ENCODE results near the gene TEKT2.
A peak's percentile ranks its signal among the peaks of the same experiment; 100 is the strongest.

TEKT2 gene

DNA sequence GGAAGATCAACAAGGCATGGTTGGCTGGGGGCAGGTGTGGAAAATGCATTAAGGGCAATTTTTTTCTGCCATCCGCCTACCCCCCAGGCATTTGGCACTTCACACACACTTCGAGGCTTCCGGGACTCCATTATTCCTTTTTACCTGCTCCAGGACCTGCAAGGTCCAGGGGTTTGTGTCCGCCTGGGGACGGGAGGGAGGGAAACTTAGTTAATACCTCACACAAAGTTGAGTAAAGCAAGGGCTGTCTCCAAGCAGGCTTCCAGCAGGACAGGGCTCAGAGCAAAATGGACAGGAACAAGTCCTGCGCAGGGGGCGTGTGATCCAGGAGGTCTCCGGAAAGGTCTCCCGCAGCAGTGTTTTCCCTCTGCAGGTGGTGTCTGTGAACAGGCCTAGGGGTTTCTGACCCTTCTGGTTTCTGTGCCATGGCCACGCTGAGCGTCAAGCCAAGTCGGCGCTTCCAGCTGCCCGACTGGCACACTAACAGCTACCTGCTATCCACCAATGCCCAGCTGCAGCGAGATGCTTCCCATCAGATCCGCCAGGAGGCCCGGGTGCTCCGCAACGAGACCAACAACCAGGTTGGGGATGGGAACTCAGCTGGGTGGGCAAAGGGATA is 712 bp downstream of the TEKT2 start:
- DNase-seq = no peak
- 75% methylated on average over 19 of the region's 19 CpGs for WGBS
- Histone ChIP-seq H2BK15ac (ENCODE audit: low read depth, poor library complexity, severe bottlenecking) (no peak overlapping the region), H3K27ac (ENCODE audit: low read length, poor library complexity, severe bottlenecking) (no peak overlapping the region), H2AK5ac (ENCODE audit: low read length, severe bottlenecking) (no peak overlapping the region), H3K4me3 (ENCODE audit: insufficient read depth in 1 of 2, low read depth in 1 of 2, low read length in 2 of 2) (peak overlapping the region; percentile 59 to 63), H3K4me2 (ENCODE audit: low read length, poor library complexity, severe bottlenecking) (peak overlapping the region; percentile 93), H3K36me3 (ENCODE audit: control insufficient read depth in 1 of 2, insufficient read depth in 2 of 2, low read depth in 1 of 2, low read length in 2 of 2) (no peaks in the 10 kb centered on the region), H3K9me3 (ENCODE audit: control insufficient read depth, low read length) (no peaks in the 10 kb centered on the region), H3K18ac (ENCODE audit: low read depth in 1 of 2, low read length in 2 of 2) (no peak overlapping the region), H2AFZ (ENCODE audit: low read depth, low read length) (peak overlapping the region; percentile 62), H3K23ac (ENCODE audit: low read length in 2 of 2) (no peak overlapping the region), H2BK120ac (ENCODE audit: low read depth, low read length) (no peak overlapping the region), H2BK5ac (ENCODE audit: low read depth, low read length, poor library complexity, severe bottlenecking) (no peak overlapping the region), H4K8ac (ENCODE audit: low read length) (peak overlapping the region; percentile 56), H3K4me1 (ENCODE audit: control insufficient read depth, insufficient read depth, low read depth, low read length) (peaks cover 25% of the 10 kb centered on the region), H3K9ac (ENCODE audit: low read length) (peak overlapping the region; percentile 75), H2BK12ac (ENCODE audit: low read length in 2 of 2) (no peak overlapping the region), H3K14ac (ENCODE audit: low read length in 2 of 2) (no peak overlapping the region), H3K4ac (ENCODE audit: low read depth in 1 of 2, low read length in 2 of 2) (no peak overlapping the region), H3K79me1 (replicated peaks; ENCODE audit: low read length, poor library complexity, severe bottlenecking) (no peaks in the 10 kb centered on the region), H4K91ac (ENCODE audit: low read length) (no peak overlapping the region), H3K27me3 (ENCODE audit: control insufficient read depth in 1 of 2, insufficient read depth in 1 of 2, low read length in 2 of 2) (peaks cover 0 to 17% of the 10 kb centered on the region in 2 experiments)

DNA sequence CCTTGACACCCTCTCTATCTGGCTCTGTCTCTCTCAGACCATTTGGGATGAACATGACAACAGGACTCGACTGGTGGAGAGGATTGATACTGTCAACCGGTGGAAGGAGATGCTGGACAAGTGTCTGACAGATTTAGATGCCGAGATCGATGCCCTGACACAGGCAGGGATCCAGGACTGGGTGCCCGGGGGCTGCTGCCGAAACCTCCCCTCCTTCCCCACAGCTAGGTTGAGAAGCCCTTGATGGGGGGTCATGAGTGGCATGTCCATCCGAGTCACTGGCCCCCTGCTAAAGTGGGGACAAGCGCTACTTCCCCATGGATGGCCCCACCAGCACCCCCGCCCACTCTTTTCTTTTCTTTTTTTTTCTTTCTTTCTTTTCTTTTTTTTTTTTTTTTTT is 1.2 kb downstream of the TEKT2 start:
- H3K4me2 ChIP-seq (ENCODE audit: low read length, poor library complexity, severe bottlenecking) = no peak overlapping the region
- no peak overlapping the region for H3K4ac ChIP-seq (ENCODE audit: low read depth in 1 of 2, low read length in 2 of 2)
- no peak overlapping the region for H2BK12ac ChIP-seq (ENCODE audit: low read length in 2 of 2)
- no peak overlapping the region for H2BK120ac ChIP-seq (ENCODE audit: low read depth, low read length)
- no peak overlapping the region for H3K4me3 ChIP-seq (ENCODE audit: insufficient read depth in 1 of 2, low read depth in 1 of 2, low read length in 2 of 2)
- H3K23ac ChIP-seq (ENCODE audit: low read length in 2 of 2) = no peak overlapping the region
- H2AK5ac ChIP-seq (ENCODE audit: low read length, severe bottlenecking) = no peak overlapping the region
- no peak for DNase-seq
- H3K9ac ChIP-seq (ENCODE audit: low read length) = no peak overlapping the region
- no peaks in the 10 kb centered on the region for H3K79me1 ChIP-seq (replicated peaks; ENCODE audit: low read length, poor library complexity, severe bottlenecking)
- no peaks in the 10 kb centered on the region for H3K9me3 ChIP-seq (ENCODE audit: control insufficient read depth, low read length)
- H3K27ac ChIP-seq (ENCODE audit: low read length, poor library complexity, severe bottlenecking) = no peak overlapping the region
- no peak overlapping the region for H4K91ac ChIP-seq (ENCODE audit: low read length)
- no peak overlapping the region for H4K8ac ChIP-seq (ENCODE audit: low read length)
- peaks cover 26% of the 10 kb centered on the region for H3K4me1 ChIP-seq (ENCODE audit: control insufficient read depth, insufficient read depth, low read depth, low read length)
- 100% methylated on average over 6 of the region's 9 CpGs for WGBS
- H2BK15ac ChIP-seq (ENCODE audit: low read depth, poor library complexity, severe bottlenecking) = no peak overlapping the region
- H2BK5ac ChIP-seq (ENCODE audit: low read depth, low read length, poor library complexity, severe bottlenecking) = no peak overlapping the region
- no peaks in the 10 kb centered on the region for H3K36me3 ChIP-seq (ENCODE audit: control insufficient read depth in 1 of 2, insufficient read depth in 2 of 2, low read depth in 1 of 2, low read length in 2 of 2)
- no peak overlapping the region for H3K14ac ChIP-seq (ENCODE audit: low read length in 2 of 2)
- H3K27me3 ChIP-seq (ENCODE audit: control insufficient read depth in 1 of 2, insufficient read depth in 1 of 2, low read length in 2 of 2) = peaks cover 0 to 17% of the 10 kb centered on the region in 2 experiments
- H2AFZ ChIP-seq (ENCODE audit: low read depth, low read length) = no peak overlapping the region
- H3K18ac ChIP-seq (ENCODE audit: low read depth in 1 of 2, low read length in 2 of 2) = no peak overlapping the region

DNA sequence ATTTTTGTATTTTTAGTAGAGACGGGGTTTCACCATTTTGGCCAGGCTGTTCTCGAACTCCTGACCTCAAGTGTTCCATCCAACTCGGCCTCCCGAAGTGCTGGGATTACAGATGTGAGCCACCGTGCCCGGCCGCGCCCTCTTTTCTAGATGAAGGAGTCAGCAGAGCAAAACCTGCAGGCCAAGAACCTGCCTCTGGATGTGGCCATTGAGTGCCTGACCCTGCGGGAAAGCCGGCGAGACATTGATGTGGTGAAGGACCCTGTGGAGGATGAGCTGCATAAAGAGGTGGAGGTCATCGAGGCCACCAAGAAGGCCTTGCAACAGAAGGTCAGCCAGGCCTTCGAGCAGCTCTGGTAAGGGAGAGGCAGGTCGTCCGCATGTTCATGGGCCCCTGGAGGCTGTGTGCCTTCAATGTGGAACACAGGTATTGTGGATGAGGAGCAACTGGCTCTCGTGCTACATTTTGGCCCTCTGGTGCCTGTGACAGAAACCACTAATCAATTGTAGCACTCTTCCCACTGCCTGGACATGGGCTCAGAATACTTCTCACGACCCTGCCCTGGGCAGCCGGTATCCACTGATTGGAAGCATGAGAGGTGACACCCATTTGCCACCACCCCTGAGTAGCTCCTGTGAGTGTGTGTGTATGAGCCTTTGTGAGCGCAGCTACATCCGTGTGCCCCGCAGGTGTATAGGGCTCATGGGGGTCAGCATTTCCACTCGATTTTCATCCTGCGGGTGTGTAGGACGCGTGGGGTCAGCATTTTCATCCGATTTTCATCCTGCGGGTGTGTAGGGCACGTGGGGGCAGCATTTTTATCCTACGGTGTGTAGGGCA is 2.0 kb downstream of the TEKT2 start:
- Histone ChIP-seq H4K8ac (ENCODE audit: low read length) (no peak overlapping the region), H3K23ac (ENCODE audit: low read length in 2 of 2) (no peak overlapping the region), H2AFZ (ENCODE audit: low read depth, low read length) (no peak overlapping the region), H2BK12ac (ENCODE audit: low read length in 2 of 2) (no peak overlapping the region), H3K4ac (ENCODE audit: low read depth in 1 of 2, low read length in 2 of 2) (no peak overlapping the region), H3K27ac (ENCODE audit: low read length, poor library complexity, severe bottlenecking) (no peak overlapping the region), H3K9me3 (ENCODE audit: control insufficient read depth, low read length) (no peaks in the 10 kb centered on the region), H2BK15ac (ENCODE audit: low read depth, poor library complexity, severe bottlenecking) (no peak overlapping the region), H3K36me3 (ENCODE audit: control insufficient read depth in 1 of 2, insufficient read depth in 2 of 2, low read depth in 1 of 2, low read length in 2 of 2) (peaks cover 2 to 3% of the 10 kb centered on the region in 2 experiments), H3K4me3 (ENCODE audit: insufficient read depth in 1 of 2, low read depth in 1 of 2, low read length in 2 of 2) (no peak overlapping the region), H2BK5ac (ENCODE audit: low read depth, low read length, poor library complexity, severe bottlenecking) (no peak overlapping the region), H3K4me2 (ENCODE audit: low read length, poor library complexity, severe bottlenecking) (no peak overlapping the region), H3K79me1 (replicated peaks; ENCODE audit: low read length, poor library complexity, severe bottlenecking) (no peaks in the 10 kb centered on the region), H4K91ac (ENCODE audit: low read length) (no peak overlapping the region), H2BK120ac (ENCODE audit: low read depth, low read length) (no peak overlapping the region), H2AK5ac (ENCODE audit: low read length, severe bottlenecking) (no peak overlapping the region), H3K4me1 (ENCODE audit: control insufficient read depth, insufficient read depth, low read depth, low read length) (peaks cover 29% of the 10 kb centered on the region), H3K14ac (ENCODE audit: low read length in 2 of 2) (no peak overlapping the region), H3K27me3 (ENCODE audit: control insufficient read depth in 1 of 2, insufficient read depth in 1 of 2, low read length in 2 of 2) (peaks cover 0 to 17% of the 10 kb centered on the region in 2 experiments), H3K9ac (ENCODE audit: low read length) (no peak overlapping the region), H3K18ac (ENCODE audit: low read depth in 1 of 2, low read length in 2 of 2) (no peak overlapping the region)
- 95% methylated on average over 29 of the region's 29 CpGs for WGBS
- DNase-seq = no peak

DNA sequence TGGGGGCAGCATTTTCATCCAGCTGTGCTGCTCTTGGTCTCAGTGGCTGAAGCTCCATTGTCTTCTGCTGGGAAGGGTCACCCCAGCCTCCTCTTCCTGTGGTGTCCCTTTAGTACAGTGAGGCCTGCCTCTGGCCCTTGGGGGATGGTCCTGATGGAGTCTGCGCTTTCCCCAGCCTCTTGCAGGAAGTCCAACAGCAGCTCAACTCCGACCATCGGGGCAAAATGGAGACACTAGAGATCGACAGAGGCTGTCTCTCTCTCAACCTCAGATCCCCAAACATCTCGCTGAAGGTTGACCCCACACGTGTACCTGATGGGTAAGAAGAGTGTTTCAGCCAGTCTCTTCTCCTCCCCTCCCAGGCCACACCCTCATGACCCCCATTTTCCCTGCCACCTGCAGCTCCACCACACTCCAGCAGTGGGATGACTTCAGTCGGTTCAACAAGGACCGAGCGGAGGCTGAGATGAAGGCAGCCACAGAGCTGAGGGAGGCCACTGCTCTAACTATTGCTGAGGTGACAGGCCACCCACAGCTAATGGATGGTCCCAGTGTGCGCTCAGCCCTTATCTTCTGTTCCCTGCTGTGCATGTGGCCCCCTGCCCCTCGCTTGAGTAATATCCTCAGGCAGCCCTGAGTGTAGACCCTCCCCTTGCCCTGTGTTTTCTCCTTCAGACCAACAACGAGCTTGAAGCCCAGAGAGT is 2.8 kb downstream of the TEKT2 start:
- H3K4me3 ChIP-seq (ENCODE audit: insufficient read depth in 1 of 2, low read depth in 1 of 2, low read length in 2 of 2) = no peak overlapping the region
- H3K27ac ChIP-seq (ENCODE audit: low read length, poor library complexity, severe bottlenecking) = no peak overlapping the region
- H2AK5ac ChIP-seq (ENCODE audit: low read length, severe bottlenecking) = no peak overlapping the region
- no peak overlapping the region for H2AFZ ChIP-seq (ENCODE audit: low read depth, low read length)
- H3K4ac ChIP-seq (ENCODE audit: low read depth in 1 of 2, low read length in 2 of 2) = no peak overlapping the region
- 84% methylated on average over 12 of the region's 12 CpGs for WGBS
- peaks cover 32% of the 10 kb centered on the region for H3K4me1 ChIP-seq (ENCODE audit: control insufficient read depth, insufficient read depth, low read depth, low read length)
- no peak overlapping the region for H2BK15ac ChIP-seq (ENCODE audit: low read depth, poor library complexity, severe bottlenecking)
- peaks cover 9 to 10% of the 10 kb centered on the region in 2 experiments for H3K36me3 ChIP-seq (ENCODE audit: control insufficient read depth in 1 of 2, insufficient read depth in 2 of 2, low read depth in 1 of 2, low read length in 2 of 2)
- peaks cover 7% of the 10 kb centered on the region for H3K79me1 ChIP-seq (replicated peaks; ENCODE audit: low read length, poor library complexity, severe bottlenecking)
- DNase-seq = no peak
- no peak overlapping the region for H3K4me2 ChIP-seq (ENCODE audit: low read length, poor library complexity, severe bottlenecking)
- H3K9me3 ChIP-seq (ENCODE audit: control insufficient read depth, low read length) = no peaks in the 10 kb centered on the region
- H3K14ac ChIP-seq (ENCODE audit: low read length in 2 of 2) = no peak overlapping the region
- H3K18ac ChIP-seq (ENCODE audit: low read depth in 1 of 2, low read length in 2 of 2) = no peak overlapping the region
- H2BK5ac ChIP-seq (ENCODE audit: low read depth, low read length, poor library complexity, severe bottlenecking) = no peak overlapping the region
- no peak overlapping the region for H4K8ac ChIP-seq (ENCODE audit: low read length)
- H3K9ac ChIP-seq (ENCODE audit: low read length) = no peak overlapping the region
- no peak overlapping the region for H3K23ac ChIP-seq (ENCODE audit: low read length in 2 of 2)
- H3K27me3 ChIP-seq (ENCODE audit: control insufficient read depth in 1 of 2, insufficient read depth in 1 of 2, low read length in 2 of 2) = peaks cover 0 to 17% of the 10 kb centered on the region in 2 experiments
- no peak overlapping the region for H4K91ac ChIP-seq (ENCODE audit: low read length)
- no peak overlapping the region for H2BK120ac ChIP-seq (ENCODE audit: low read depth, low read length)
- H2BK12ac ChIP-seq (ENCODE audit: low read length in 2 of 2) = no peak overlapping the region

Measured in mesenchymal stem cell (in vitro differentiated cells and primary cell).